ENCODE measurements around the gene OSBPL9. TPM values are rescaled to one million over a fixed set of nuclear protein-coding genes. Genes with fewer than 3 reads are reported as not detected.

OSBPL9 gene
- total RNA-seq, 1 donor from 2014 or later: 72.2 TPM

GRCh38 chr1:51675177-51675780 lies 58.4 kb downstream of the OSBPL9 start:
- TF ChIP-seq POLR2AphosphoS5 (IDR thresholded peaks at IDR 0.05; ENCODE audit: insufficient read depth in 1 of 2, low read depth in 1 of 2): no peak
- no peak for TF ChIP-seq CTCF (IDR thresholded peaks at IDR 0.05)
- no peak for TF ChIP-seq POLR2A (IDR thresholded peaks at IDR 0.05)
- intact Hi-C loops (cut with DNase I): no loop called here
- no peak overlapping the region for H3K27ac ChIP-seq

GRCh38 chr1:51679435-51679834 lies 62.5 kb downstream of the OSBPL9 start:
- no peak for DNase-seq (ENCODE audit: extremely low spot score in 2 of 2)
- peaks cover under 1% of the 10 kb centered on the region for H3K4me1 ChIP-seq
- no peak for TF ChIP-seq CTCF (IDR thresholded peaks at IDR 0.05)
- no peaks in the 10 kb centered on the region for H3K27me3 ChIP-seq
- intact Hi-C loops (cut with DNase I): no loop called here
- H3K9me3 ChIP-seq: no peaks in the 10 kb centered on the region
- no peak overlapping the region for H3K27ac ChIP-seq
- no peak overlapping the region for H3K4me3 ChIP-seq
- H3K36me3 ChIP-seq: no peaks in the 10 kb centered on the region

More at GRCh38 chr1:51675177-51675780, 58.4 kb downstream of the OSBPL9 start:
- no peak for DNase-seq (ENCODE audit: extremely low spot score in 2 of 2)
- Histone ChIP-seq H3K27me3 (no peaks in the 10 kb centered on the region), H3K4me1 (peaks cover 31% of the 10 kb centered on the region), H3K36me3 (no peaks in the 10 kb centered on the region), H3K4me3 (no peak overlapping the region), H3K9me3 (no peaks in the 10 kb centered on the region)

GRCh38 chr1:51684776-51685175 lies 67.9 kb downstream of the OSBPL9 start:
- TF ChIP-seq POLR2AphosphoS5 (IDR thresholded peaks at IDR 0.05; ENCODE audit: insufficient read depth in 1 of 2, low read depth in 1 of 2): no peak
- no peak for TF ChIP-seq CTCF (IDR thresholded peaks at IDR 0.05)
- no peak for TF ChIP-seq POLR2A (IDR thresholded peaks at IDR 0.05)
- H3K36me3 ChIP-seq: no peaks in the 10 kb centered on the region
- H3K4me3 ChIP-seq: no peak overlapping the region
- no peaks in the 10 kb centered on the region for H3K27me3 ChIP-seq
- intact Hi-C loops (cut with DNase I): no loop called here
- no peaks in the 10 kb centered on the region for H3K9me3 ChIP-seq
- H3K27ac ChIP-seq: no peak overlapping the region
- no peak for DNase-seq (ENCODE audit: extremely low spot score in 2 of 2)
- peaks cover 27% of the 10 kb centered on the region for H3K4me1 ChIP-seq

GRCh38 chr1:51686450-51686849 lies 69.6 kb downstream of the OSBPL9 start:
- TF ChIP-seq POLR2AphosphoS5 (IDR thresholded peaks at IDR 0.05; ENCODE audit: insufficient read depth in 1 of 2, low read depth in 1 of 2): no peak
- no peaks in the 10 kb centered on the region for H3K9me3 ChIP-seq
- intact Hi-C loops (cut with DNase I): no loop called here
- H3K4me3 ChIP-seq: no peak overlapping the region
- DNase-seq (ENCODE audit: extremely low spot score in 2 of 2): no peak
- no peaks in the 10 kb centered on the region for H3K36me3 ChIP-seq
- peaks cover 42% of the 10 kb centered on the region for H3K4me1 ChIP-seq
- no peak overlapping the region for H3K27ac ChIP-seq
- no peaks in the 10 kb centered on the region for H3K27me3 ChIP-seq

- TF ChIP-seq POLR2AphosphoS5 (IDR thresholded peaks at IDR 0.05; ENCODE audit: insufficient read depth in 1 of 2, low read depth in 1 of 2): no peak
- Histone ChIP-seq H3K27ac (no peak overlapping the region), H3K9me3 (no peaks in the 10 kb centered on the region), H3K4me1 (peaks cover 62% of the 10 kb centered on the region), H3K36me3 (no peaks in the 10 kb centered on the region), H3K4me3 (no peak overlapping the region), H3K27me3 (no peaks in the 10 kb centered on the region)
- DNase-seq (ENCODE audit: extremely low spot score in 2 of 2): no peak
- intact Hi-C loops (cut with DNase I): no loop called here
These were observed 72.2 kb downstream of the OSBPL9 start for GRCh38 chr1:51689075-51689440.

GRCh38 chr1:51689643-51690042 lies 72.8 kb downstream of the OSBPL9 start:
- no peaks in the 10 kb centered on the region for H3K27me3 ChIP-seq
- no peak for TF ChIP-seq POLR2AphosphoS5 (IDR thresholded peaks at IDR 0.05; ENCODE audit: insufficient read depth in 1 of 2, low read depth in 1 of 2)
- TF ChIP-seq POLR2A (IDR thresholded peaks at IDR 0.05): no peak
- no peak for TF ChIP-seq CTCF (IDR thresholded peaks at IDR 0.05)
- intact Hi-C loops (cut with DNase I): no loop called here
- DNase-seq (ENCODE audit: extremely low spot score in 2 of 2): no peak
- H3K27ac ChIP-seq: no peak overlapping the region
- no peaks in the 10 kb centered on the region for H3K36me3 ChIP-seq
- peaks cover 60% of the 10 kb centered on the region for H3K4me1 ChIP-seq
- no peaks in the 10 kb centered on the region for H3K9me3 ChIP-seq
- no peak overlapping the region for H3K4me3 ChIP-seq
